ENCODE results near the gene ZNF469. TPM values are rescaled to one million over a fixed set of nuclear protein-coding genes. Genes with fewer than 3 reads are reported as not detected.
"Not testable (repeated sequence)": the region's sequence is repeated elsewhere in the genome, so short reads cannot be mapped to it uniquely, and the experiment has no call there.

Gene ZNF469
- polyA plus RNA-seq, 3 donors, result 1.3 to 1.9 (median 1.7) TPM

DNA sequence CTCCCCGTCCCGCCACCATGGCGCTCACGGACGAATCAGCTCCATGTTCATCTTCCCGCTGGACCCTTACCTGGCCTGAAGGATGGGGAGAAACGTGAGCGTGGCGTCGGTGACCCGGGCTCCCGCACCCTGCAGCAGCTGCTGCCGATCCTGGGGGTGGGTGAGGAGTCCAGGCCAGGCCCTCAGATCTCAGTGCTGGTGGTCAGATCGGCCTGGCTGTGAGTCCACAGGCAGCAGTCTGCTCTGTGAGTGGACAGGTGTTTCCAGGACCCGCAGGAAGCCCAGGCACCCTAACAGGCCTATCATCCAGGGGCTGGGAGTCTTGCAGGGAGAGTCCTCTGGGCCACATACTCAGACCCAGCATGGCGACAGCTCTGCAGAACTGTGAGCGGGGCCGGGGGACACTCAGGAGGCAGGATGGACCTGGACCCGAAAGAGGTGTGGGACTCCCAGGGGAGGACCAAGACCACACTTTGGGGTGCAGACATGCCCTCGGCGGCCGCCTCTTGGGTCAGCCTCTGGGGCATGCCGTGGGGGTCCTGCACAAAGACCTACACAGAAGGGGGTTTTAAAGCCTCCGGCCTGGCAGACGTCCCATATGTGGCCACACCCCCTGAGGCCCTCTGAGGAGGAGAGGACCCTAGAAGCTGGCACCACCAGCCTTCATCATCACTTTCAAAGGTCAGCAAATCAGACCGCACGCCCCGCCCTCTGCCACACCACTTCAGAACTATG is 27.2 kb upstream of the ZNF469 start:
- DNase-seq, result no peak

DNA sequence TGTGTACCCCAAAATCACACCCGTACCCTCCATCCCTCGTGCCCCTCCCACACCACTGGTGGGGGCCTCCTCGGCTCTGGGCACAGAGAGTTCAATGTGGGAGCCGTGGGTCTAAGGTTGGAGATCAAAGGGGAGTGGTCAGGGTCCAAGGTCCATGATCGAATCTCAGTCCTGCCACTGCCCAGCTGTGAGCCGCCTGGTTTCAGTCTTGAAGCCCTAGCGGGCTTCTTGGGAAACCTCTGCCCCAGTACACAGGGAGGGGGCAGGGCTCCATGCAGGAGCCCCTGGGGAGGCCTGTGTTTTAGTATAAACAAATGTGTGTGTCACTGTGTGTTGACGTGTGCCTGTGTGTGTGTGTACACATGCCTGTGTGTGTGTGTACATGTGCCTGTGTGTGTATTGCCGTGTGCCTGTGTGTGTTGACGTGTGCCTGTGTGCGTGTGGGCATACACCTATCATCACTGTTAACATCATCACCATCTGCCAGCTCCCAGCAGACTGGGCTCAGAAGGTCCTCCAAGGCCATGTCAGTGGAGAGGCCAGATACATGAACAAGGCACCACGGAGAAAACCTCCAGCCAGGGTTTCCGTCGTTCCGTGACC is 26.5 kb upstream of the ZNF469 start:
- DNase-seq, result no peak

DNA sequence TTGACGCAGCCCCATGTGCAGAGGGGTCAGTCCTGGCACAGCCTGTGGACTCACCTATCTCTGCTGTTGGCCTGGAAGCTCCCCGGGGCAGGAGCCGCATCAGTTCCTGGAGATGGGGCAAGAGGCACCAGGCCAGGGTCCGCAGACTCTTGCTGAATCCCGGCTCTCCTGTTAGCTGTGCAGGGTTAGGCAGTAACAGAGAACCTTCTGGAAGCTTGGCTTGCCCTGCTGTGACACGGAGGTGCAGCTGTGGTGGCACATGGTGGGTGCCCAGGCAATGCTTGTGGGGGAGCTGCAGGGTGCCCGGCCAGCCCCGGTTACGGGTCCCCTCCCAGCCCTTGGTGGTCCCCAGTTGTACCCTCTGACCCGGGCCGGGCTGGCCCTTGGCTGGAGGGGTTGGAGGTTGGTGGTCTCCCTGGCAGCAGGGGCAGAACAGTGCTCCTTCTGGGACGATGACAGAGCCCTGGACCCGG is 26.0 kb upstream of the ZNF469 start:
- DNase-seq, result no peak

DNA sequence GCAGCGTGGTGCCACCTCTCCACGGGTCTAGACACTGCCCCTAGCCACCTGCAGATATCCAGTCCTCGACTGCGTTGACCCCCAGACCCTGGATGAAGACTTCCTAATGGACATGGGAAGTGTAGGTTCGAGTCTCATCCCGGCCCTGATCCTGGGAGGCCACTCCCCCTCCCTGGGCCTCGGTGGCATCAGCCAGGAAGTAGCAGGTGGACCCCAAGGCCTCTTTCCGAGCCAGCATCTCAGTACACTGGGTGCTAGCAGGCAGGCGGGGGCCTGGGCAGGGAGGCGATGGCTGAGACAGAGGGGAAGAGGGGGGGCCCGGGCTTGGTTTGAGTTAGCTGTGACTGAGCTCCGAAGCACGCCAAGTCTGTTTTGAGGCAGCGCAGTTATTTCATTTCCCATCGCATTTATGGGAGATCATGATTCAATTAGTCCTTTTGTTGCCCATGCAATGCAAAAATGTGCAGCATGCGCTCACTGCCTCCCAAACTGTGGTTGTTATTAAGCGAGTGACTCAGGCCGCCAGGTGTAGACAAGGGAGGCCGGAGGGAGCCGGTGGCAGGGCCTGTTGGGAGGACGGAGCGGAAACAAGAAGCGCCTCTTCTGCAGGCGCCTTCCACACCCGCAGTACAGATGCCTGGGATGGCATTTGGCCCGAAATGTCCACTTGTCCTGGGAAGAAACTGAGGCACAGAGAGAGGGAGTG is 25.3 kb upstream of the ZNF469 start:
- no peak for DNase-seq

DNA sequence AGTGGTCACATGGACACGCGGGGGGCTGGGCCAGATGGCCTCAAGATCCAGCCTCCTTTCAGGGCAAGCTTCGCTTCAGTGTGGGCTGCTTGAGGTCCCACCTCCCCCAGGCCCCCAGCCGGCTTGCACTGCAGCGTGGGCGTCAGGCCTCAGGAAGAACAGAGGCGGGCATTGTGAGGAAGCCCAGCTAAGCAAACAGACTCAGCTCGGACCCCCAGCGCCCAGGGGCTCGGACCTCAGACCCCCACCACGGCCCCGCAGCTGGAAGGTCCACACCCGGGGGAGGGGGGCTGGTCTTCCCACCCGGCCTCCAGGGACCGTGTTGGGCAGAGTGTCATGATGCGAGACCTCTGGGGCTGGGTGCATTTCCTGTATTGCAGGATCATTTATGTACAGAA is 24.7 kb upstream of the ZNF469 start:
- DNase-seq, result no peak

DNA sequence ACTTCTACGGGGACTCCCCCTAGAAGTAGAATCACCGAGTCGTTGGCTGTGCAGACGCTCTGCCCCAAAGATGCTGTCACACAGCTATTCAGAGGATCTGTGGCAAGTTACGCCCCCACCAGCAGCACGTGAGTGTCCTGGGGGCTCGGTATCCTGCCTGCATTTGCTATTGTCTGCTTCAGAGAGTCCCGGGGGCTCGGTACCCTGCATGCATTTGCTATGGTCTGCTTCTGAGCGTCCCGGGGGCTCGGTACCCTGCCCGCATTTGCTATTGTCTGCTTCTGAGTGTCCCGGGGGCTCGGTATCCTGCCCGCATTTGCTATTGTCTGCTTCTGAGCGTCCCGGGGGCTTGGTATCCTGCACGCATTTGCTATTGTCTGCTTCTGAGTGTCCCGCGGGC is 23.8 kb upstream of the ZNF469 start:
- no peak for DNase-seq

DNA sequence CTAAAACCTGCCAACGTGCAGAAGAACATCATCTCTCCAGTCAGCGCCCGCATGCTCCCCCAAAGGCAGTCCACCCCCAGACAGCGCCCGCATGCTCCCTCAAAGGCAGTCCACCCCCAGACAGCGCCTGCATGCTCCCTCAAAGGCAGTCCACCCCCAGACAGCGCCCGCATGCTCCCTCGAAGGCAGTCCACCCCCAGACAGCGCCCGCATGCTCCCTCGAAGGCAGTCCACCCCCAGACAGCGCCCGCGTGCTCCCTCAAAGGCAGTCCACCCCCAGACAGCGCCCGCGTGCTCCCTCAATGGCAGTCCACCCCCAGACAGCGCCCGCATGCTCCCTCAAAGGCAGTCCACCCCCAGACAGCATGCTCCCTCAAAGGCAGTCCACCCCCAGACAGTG is 22.4 kb upstream of the ZNF469 start:
- DNase-seq, result not testable (repeated sequence)

DNA sequence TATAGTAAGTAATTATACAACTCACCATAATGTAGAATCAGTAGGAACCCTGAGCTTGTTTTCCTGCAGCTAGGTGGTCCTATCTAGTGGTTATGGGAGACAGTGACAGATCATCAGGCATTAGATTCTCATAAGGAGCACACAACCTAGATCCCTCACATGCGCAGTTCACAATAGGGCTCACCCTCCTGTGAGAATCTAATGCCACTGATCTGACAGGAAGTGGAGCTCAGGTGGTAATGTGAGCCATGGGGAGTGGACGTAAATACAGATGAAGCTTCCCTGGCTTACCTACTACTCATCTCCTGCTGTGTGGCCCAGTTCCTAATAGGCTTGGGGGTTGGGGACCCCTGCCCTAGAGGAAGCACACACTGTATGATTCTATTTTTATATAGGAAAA is 21.8 kb upstream of the ZNF469 start:
- DNase-seq, result no peak

DNA sequence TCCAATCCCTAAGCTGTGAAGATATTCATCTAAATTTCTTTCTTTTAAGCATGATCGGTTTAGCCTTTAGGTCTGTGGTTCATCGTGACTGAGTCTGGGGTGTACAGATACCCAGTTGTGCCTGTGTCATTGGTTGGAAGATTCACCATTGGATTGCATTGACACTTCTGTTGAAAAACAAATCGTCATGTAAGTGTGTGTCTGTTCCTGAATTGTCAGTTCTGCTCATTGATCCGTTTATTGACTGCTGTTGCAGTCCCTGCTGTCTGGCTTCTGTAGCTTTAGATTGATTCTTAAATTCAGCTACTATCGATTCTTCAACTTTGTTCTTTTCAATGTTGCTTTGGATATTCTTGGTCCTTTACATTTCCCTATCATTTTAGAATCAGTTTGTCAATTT is 21.0 kb upstream of the ZNF469 start:
- DNase-seq, result no peak

DNA sequence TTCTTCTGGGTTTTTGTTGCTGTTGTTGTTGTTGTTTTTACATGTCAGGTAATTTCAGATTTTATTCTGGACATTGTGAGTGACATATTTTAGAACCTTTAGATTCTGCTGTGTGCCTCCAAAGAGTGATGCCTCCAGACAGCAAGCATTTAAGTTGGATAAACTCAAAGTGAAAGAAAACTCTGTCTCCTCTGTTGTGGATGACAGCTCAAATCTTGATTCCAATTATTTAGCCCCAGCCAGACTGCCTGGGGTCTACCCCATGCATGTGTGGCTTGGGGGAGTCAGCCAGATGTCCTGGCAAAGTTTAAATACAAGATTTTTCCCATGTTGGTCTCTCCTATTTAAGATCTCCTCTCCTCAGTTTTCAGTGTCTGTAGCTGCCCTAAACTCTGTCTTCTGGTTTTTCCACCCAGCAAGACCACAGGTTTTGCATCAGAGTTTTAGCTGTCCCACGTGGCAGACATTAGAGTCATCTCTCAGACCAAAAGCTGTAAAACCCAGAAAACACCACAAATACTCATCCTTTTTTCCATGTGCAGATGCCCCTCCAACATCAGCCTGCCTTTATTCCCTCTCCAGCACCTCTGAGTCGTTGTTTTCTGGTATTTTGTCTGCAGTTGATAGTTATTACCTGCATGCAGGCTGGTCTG is 19.4 kb upstream of the ZNF469 start:
- DNase-seq, result no peak

DNA sequence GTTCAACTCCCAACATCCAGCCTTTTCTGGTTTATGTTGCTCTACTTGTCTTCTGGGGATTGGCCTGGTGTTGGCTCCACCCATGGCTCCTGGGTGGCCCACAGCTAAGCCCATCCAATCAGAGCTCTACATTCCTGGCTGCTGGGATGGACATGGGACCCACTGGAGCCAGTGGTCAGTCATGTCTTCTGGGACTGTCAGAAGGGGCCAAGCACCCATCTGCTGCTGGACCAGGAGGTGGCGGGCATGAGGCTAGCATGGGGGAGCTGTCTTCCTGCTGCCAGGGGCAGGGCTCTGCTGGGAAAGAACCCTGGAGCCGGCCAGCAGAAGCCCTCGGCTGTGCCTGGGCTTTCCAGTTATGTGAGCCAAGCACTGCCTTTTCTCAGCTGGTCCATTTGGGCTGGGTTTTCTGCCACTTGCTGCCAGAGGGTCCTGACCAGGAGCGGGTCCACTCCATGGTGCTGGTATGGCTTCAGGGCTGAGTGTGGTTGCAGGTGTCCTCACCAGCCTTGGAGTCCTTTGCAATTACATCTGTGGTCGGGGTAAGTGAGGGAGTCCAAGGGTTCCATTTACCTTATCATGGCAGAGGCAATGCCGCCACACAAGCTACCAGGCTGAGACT is 17.4 kb upstream of the ZNF469 start:
- no peak for DNase-seq

DNA sequence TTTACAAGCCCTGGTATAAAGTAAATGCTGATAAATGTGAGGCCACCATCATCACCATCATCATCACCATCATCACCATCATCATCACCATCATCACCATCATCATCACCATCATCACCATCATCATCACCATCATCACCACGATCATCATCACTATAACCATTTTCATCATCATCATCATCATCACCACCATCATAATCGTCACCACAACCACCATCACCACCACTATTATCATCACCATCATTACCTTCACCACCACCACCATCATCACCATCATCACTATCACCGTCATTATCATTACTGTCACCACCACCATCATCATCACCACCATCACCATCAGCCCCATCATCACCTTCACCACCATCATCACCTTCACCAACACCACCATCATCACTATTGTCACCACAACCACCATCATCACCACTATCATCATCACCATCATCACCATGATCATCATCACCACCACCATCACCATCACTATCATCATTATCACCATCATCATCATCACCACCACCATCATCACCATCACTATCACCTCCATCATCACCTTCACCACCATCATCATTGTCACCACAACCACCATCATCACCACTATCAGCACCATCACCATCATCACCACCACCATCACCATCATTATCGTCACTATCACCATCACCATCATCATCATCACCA is 16.6 kb upstream of the ZNF469 start:
- no peak for DNase-seq

DNA sequence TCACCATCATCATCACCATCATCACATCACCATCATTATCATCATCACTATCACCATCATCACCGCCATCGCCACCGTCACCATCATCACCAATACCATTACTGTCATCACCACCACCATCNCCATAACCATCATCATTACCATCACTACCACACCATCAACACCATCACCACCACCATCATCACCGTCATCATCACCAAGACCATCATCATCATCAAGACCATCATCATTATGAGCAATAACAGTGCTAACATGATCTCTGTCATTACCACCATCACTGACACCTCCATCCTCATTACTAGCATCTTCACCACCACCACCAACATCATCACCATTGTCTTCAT is 16.1 kb upstream of the ZNF469 start:
- DNase-seq, result no peak

DNA sequence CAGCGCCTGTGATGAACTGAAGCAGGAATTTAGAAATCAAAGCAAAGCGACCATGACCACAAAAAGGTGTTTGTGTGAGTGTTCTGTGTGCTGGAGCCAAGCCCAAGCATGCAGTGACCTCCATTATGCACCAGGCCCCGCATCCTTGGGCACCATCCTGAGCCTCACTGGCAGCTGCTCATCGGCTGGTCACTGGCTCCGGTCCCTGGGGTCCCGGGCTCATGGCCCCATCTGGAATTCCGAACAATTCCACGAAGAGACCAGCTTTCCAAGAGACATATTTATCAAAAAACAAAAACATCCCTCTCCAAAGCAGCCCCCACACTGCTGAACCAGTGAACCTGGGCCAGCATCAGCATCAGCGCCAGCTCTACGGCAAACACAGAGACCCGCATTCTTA is 15.2 kb upstream of the ZNF469 start:
- DNase-seq, result no peak

DNA sequence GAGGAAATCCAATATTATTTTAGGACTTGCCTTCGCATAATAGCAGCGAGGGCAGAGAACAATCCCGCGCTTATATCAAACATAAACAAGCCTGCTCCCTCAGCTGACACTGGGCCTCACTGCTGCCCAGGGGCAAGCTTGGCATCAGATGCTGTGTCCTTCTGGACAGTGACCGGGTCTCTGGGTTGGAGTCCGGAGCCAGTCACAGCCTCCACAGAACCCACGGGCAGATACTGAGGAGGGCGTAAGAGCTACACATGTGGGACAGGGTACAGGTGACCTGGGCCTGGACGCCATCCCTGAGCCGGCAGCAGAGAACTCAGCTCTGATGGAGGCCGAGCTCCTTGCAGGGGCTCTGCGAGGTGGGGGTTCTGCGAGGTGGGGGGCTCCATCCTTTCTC is 14.7 kb upstream of the ZNF469 start:
- DNase-seq, result no peak

DNA sequence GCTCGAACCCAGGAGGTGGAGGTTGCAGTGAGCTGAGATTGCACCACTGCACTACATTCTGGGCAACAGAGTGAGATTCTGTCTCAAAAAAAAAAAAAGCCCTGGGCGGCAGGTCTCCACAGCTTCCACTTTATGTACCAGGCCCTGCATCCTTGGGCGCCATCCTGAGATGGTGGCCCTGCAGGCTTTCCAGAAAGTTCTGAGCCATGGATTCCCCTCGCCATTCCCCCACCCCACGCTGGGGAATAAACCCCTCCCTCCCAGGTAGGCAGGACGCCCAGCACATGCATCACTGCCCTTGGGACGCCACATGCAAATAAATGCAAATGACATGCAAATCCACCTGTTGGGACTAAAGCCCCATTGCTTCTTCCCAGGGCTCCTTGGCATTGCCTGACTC is 13.8 kb upstream of the ZNF469 start:
- DNase-seq, result no peak

DNA sequence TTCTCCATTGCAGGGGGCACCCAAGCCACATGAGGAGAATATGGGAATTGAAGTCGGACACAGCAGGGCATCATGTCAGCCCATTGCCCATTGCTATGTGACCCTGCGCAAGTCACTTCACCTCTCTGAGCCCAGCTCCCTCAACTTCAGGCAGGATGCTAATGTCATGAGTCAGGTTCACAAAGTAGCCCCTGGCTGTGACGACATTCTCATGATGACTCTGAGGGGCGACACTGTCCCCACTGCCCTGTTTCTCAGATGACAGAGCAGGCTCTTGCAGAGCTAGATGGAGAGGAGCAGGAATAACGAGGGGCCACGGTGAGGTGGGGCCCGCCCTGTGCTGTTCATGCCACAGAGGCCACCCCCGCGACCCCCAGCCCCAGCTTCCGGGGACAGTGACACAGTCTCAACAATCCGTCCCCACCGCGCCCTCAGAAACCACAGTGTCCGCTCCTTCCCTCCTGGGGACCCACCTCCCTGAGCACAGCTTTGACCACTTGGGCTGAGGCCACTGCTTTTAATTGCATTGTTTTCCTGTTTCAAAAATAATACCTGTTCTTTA is 13.2 kb upstream of the ZNF469 start:
- DNase-seq, result no peak

DNA sequence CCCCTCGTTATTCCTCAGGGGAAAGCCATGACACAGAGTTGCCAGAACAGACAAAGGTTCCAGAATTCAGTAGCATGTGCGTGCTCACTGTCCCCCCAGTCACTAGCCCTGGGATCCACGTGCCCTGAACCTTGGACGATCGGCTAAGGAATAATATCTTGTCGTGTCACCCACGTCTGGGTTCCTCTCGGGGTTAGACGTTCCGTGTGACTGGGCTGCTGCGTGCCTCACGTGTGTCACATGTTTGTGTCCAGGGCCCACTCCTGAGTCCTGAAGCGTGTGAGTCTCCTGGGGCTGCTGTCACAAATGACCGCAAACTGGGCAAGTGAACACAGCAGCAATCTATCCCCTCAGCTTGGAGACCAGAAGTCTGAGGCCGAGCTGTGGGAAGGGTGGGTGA is 12.4 kb upstream of the ZNF469 start:
- DNase-seq, result no peak

DNA sequence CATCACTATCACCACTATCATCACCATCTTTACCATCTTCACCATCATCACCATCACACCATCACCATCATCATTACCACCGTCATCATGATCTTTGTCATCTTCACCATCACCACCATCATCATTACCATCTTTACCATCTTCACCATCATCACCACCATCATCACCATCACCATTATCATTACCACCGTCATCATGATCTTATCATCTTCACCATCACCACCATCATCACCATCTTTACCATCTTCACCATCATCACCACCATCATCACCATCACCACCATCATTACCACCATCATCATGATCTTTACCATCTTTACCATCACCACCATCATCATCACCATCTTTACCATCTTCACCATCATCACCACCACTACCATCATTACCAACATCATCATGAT is 10.2 kb upstream of the ZNF469 start:
- no peak for DNase-seq

DNA sequence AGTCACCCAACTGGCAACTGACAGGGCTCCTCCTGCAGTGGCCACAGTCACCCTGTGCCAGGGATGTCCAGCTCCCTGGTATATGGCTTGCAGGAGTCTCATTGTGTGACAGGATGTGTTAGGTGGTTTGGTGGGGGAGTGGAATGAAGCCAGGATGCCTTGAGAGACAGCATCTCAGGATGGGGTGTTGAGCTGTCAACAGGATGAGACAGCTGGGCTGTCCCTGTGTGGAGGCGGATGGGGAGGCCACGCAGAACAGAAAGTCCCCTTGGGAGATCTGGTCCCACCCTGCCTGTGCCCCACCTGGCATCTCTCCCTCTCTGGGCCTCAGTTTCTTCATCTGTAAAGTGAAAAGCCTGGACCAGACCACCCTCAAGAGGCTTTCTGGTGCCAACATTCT is 9.5 kb upstream of the ZNF469 start:
- no peak for DNase-seq

DNA sequence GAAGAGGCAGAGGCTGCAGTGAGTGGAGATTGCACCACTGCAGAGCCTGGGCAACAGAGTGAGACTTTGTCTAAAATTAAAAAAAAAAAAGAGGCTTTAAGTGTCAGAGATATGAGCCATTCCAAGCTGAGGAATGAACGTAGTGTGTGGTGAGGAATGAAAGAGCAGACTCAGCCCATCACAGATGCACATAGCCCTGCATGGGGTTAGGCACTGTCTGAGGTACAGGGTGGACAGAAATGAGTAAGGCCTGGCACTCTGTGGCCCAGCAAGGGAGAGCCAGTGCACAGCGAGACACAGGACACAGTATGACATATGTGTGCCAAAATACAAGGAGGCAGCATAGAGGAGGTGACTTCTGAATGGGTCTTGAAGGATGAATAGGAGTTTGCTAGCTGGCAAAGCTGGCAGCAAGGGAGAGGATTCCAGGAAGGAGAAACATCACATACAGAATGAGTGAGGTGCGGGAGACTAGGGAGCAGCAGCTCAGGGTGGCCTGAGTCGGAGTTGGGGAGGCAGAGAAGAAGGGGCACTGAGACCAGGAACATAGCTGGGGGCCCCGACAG is 8.7 kb upstream of the ZNF469 start:
- no peak for DNase-seq

Measured in renal pelvis (tissue), 4 donors.